CD8-positive, alpha-beta memory T cell (primary cell): ENCODE results near the gene SPINT1. TPM values are rescaled to one million over a fixed set of nuclear protein-coding genes. Genes with fewer than 3 reads are reported as not detected.

Experiments used
- CTCF ChIA-PET: fragments of 350-600 bp; sonication (Branson Sonifier 250); formaldehyde crosslinking; loops from one replicate; lab custom pipeline; 2021; ENCODE audit warnings: antibody characterized with exemption; lab: Charles Lee
- POLR2A ChIA-PET: fragments of 350-600 bp; sonication (Branson Sonifier 250); formaldehyde crosslinking; loops from one replicate; lab custom pipeline; 2021; ENCODE audit warnings: antibody characterized with exemption; lab: Charles Lee
- DNase-seq, 5 donors: peaks; one replicate each; pipeline versions ENCODE4 v3.0.0 to v3.0.0-alpha.2; 2020 to 2022; ENCODE audit warnings: mixed read lengths in 1 of 5
- H3K27ac ChIP-seq: one replicate; pipeline ENCODE4 v1.7.0; 2013; ENCODE audit warnings: low read depth, mild to moderate bottlenecking, low read length, moderate library complexity
- H3K27me3 ChIP-seq: 2 replicates; pipeline ENCODE4 v1.7.0; 2013; ENCODE audit warnings: low read length, mild to moderate bottlenecking; ENCODE audit not compliant: insufficient read depth, poor library complexity, severe bottlenecking
- H3K36me3 ChIP-seq: 2 replicates; pipeline ENCODE4 v1.7.0; 2013; ENCODE audit warnings: mild to moderate bottlenecking, low read length, moderate library complexity; ENCODE audit not compliant: insufficient read depth
- H3K4me1 ChIP-seq: 2 replicates; pipeline ENCODE4 v1.7.0; 2013; ENCODE audit warnings: mild to moderate bottlenecking, low read length, moderate library complexity; ENCODE audit not compliant: insufficient read depth
- H3K4me3 ChIP-seq: 2 replicates; pipeline ENCODE4 v1.7.0; 2013; ENCODE audit warnings: mild to moderate bottlenecking, low read length
- H3K9me3 ChIP-seq: 2 replicates; pipeline ENCODE4 v1.7.0; 2013; ENCODE audit warnings: mild to moderate bottlenecking, low read length
- H3K27ac Mint-ChIP-seq, 8 donors: one replicate each; pipeline ENCODE4 v1.8.0; 2020 to 2021; ENCODE audit warnings: mixed read lengths in 8 of 8, mild to moderate bottlenecking in 6 of 8, inconsistent platforms in 3 of 8, moderate library complexity in 3 of 8
- H3K27me3 Mint-ChIP-seq, 2 donors: one replicate each; pipeline ENCODE4 v1.8.0; 2020 to 2021; ENCODE audit warnings: mixed read lengths in 2 of 2, mild to moderate bottlenecking in 1 of 2, moderate library complexity in 1 of 2
- H3K36me3 Mint-ChIP-seq, 3 donors: one replicate each; pipeline ENCODE4 v1.8.0; 2020 to 2021; ENCODE audit warnings: mixed read lengths in 3 of 3, inconsistent platforms in 1 of 3, mild to moderate bottlenecking in 1 of 3
- H3K4me1 Mint-ChIP-seq, 3 donors: one replicate each; pipeline ENCODE4 v1.8.0; 2020 to 2021; ENCODE audit warnings: mixed read lengths in 3 of 3, inconsistent platforms in 1 of 3, mild to moderate bottlenecking in 1 of 3
- H3K4me3 Mint-ChIP-seq, 7 donors: one replicate each; pipeline ENCODE4 v1.8.0; 2020 to 2021; ENCODE audit warnings: mixed read lengths in 7 of 7, mild to moderate bottlenecking in 6 of 7, moderate library complexity in 4 of 7, inconsistent platforms in 2 of 7
- H3K9me3 Mint-ChIP-seq, 5 donors: one replicate each; pipeline ENCODE4 v1.8.0; 2020 to 2022; ENCODE audit warnings: mixed read lengths in 5 of 5, mild to moderate bottlenecking in 3 of 5, moderate library complexity in 2 of 5, inconsistent platforms in 1 of 5
- polyA plus RNA-seq: library from polyadenylated mRNA; unstranded; fragments of 300-500 nt; fragmentation: Illumina TruSeq; gene quantifications from one replicate; pipeline ENCODE4 v1.2.3, GENCODE V29; 2021
- total RNA-seq, 2 experiments: library from RNA; stranded (reverse); gene quantifications; one replicate each; pipeline ENCODE4 v1.2.3, GENCODE V29; 2021

Gene SPINT1
- total and polyA plus RNA-seq, 3 experiments from 2014 or later, result 3.1 to 7.6 (median 6.7) TPM

GRCh38 chr15:40900256-40901052 lies 56.6 kb downstream of the SPINT1 start:
- H3K36me3 Mint-ChIP-seq, result peaks cover 0 to 81% (median 6%) of the 10 kb centered on the region in 3 donors
- H3K4me3 Mint-ChIP-seq, result no peak overlapping the region
- H3K9me3 Mint-ChIP-seq, result no peaks in the 10 kb centered on the region
- peaks cover 26 to 44% (median 32%) of the 10 kb centered on the region in 3 donors for H3K4me1 Mint-ChIP-seq
- no peak overlapping the region for H3K27ac ChIP-seq
- H3K27me3 ChIP-seq, result no peaks in the 10 kb centered on the region
- H3K4me3 ChIP-seq, result no peak overlapping the region
- DNase-seq, result no peak
- ChIA-PET POLR2A (interaction anchor here (0.5 to 0.6 kb wide), 2 partner anchors 176 to 748 kb away, joined by 3 to 6 read pairs; no protein-coding TSS in a partner anchor), CTCF (interaction anchor here (1.3 to 6.2 kb wide), 5 partner anchors 10 to 285 kb away, joined by 3 to 73 read pairs (median 5); partner anchors contain the start of gene INO80)
- H3K27ac Mint-ChIP-seq, result peak overlapping the region in 2 of 8 donors; percentile 42 to 47
- no peaks in the 10 kb centered on the region for H3K27me3 Mint-ChIP-seq
- H3K9me3 ChIP-seq, result no peaks in the 10 kb centered on the region
- H3K4me1 ChIP-seq, result peaks cover 10% of the 10 kb centered on the region
- H3K36me3 ChIP-seq, result peaks cover 25% of the 10 kb centered on the region

GRCh38 chr15:40901053-40901443 lies 57.2 kb downstream of the SPINT1 start:
- no peak overlapping the region for H3K4me3 Mint-ChIP-seq
- no peaks in the 10 kb centered on the region for H3K9me3 ChIP-seq
- H3K9me3 Mint-ChIP-seq, result no peaks in the 10 kb centered on the region
- POLR2A ChIA-PET, result interaction anchor here (0.5 to 0.6 kb wide), 2 partner anchors 176 to 749 kb away, joined by 3 to 6 read pairs; no protein-coding TSS in a partner anchor
- H3K27ac Mint-ChIP-seq, result peak overlapping the region in 2 of 8 donors; percentile 33 to 42
- DNase-seq, result no peak
- H3K27ac ChIP-seq, result no peak overlapping the region
- peaks cover 10% of the 10 kb centered on the region for H3K4me1 ChIP-seq
- peaks cover 25% of the 10 kb centered on the region for H3K36me3 ChIP-seq
- no peak overlapping the region for H3K4me3 ChIP-seq
- no peaks in the 10 kb centered on the region for H3K27me3 ChIP-seq
- peaks cover 0 to 77% (median 4%) of the 10 kb centered on the region in 3 donors for H3K36me3 Mint-ChIP-seq
- CTCF ChIA-PET, result interaction anchor here (0.9 to 6.2 kb wide), 5 partner anchors 41 to 284 kb away, joined by 3 to 73 read pairs (median 3); partner anchors contain the start of gene INO80
- H3K27me3 Mint-ChIP-seq, result no peaks in the 10 kb centered on the region
- H3K4me1 Mint-ChIP-seq, result peaks cover 22 to 44% (median 27%) of the 10 kb centered on the region in 3 donors

- Mint-ChIP-seq H3K4me1 (peaks cover 8 to 50% (median 29%) of the 10 kb centered on the region in 3 donors), H3K27me3 (no peaks in the 10 kb centered on the region), H3K4me3 (peak overlapping the region in 1 of 7 donors; percentile 32), H3K27ac (peak overlapping the region in 6 of 8 donors; percentile 67 to 93 (median 82)), H3K9me3 (no peaks in the 10 kb centered on the region), H3K36me3 (peaks cover 0 to 62% (median 0%) of the 10 kb centered on the region in 3 donors)
- H3K9me3 ChIP-seq, result no peaks in the 10 kb centered on the region
- DNase-seq, result no peak
- no peaks in the 10 kb centered on the region for H3K27me3 ChIP-seq
- peaks cover 25% of the 10 kb centered on the region for H3K36me3 ChIP-seq
- no peak overlapping the region for H3K27ac ChIP-seq
- no peak overlapping the region for H3K4me3 ChIP-seq
- ChIA-PET CTCF (interaction anchor here (0.7 to 6.9 kb wide), 16 partner anchors 7 to 328 kb away, joined by 3 to 76 read pairs (median 7); partner anchors contain the start of genes CHP1, DLL4, EXD1 and VPS18), POLR2A (no interaction called here)
- H3K4me1 ChIP-seq, result peaks cover 26% of the 10 kb centered on the region
Observed at GRCh38 chr15:40902605-40903561, 59.0 kb downstream of the SPINT1 start.

- peaks cover 26% of the 10 kb centered on the region for H3K4me1 ChIP-seq
- H3K36me3 Mint-ChIP-seq, result peaks cover 0 to 48% (median 0%) of the 10 kb centered on the region in 3 donors
Observed at GRCh38 chr15:40904552-40905201, 60.8 kb downstream of the SPINT1 start.

GRCh38 chr15:40906091-40906990 lies 62.5 kb downstream of the SPINT1 start:
- peaks cover 13% of the 10 kb centered on the region for H3K36me3 ChIP-seq
- peaks cover 0 to 31% (median 0%) of the 10 kb centered on the region in 3 donors for H3K36me3 Mint-ChIP-seq
- no peaks in the 10 kb centered on the region for H3K9me3 Mint-ChIP-seq
- CTCF ChIA-PET, result interaction anchor here (0.6 to 6.9 kb wide), 25 partner anchors 9 to 386 kb away, joined by 3 to 76 read pairs (median 4); partner anchors contain the start of genes CHAC1, CHP1, DLL4 and VPS18
- no peaks in the 10 kb centered on the region for H3K27me3 ChIP-seq
- H3K27me3 Mint-ChIP-seq, result peaks cover 0 to 2% of the 10 kb centered on the region in 2 donors
- peak overlapping the region; percentile 84 for H3K4me3 ChIP-seq
- H3K27ac ChIP-seq, result peak overlapping the region; percentile 59
- H3K4me1 Mint-ChIP-seq, result peaks cover 12 to 48% (median 25%) of the 10 kb centered on the region in 3 donors
- H3K4me1 ChIP-seq, result peaks cover 26% of the 10 kb centered on the region
- H3K27ac Mint-ChIP-seq, result peak overlapping the region in 7 of 8 donors; percentile 35 to 95 (median 90)
- H3K9me3 ChIP-seq, result no peaks in the 10 kb centered on the region
- peak overlapping the region; percentile 81 to 91 (median 86) for H3K4me3 Mint-ChIP-seq
- peak; percentile 63 to 77 (median 70) for DNase-seq
- POLR2A ChIA-PET, result interaction anchor here (1.3 to 1.9 kb wide), 2 partner anchors 19 to 210 kb away, joined by 3 to 5 read pairs; partner anchors contain the start of gene INO80

More at GRCh38 chr15:40904552-40905201, 60.8 kb downstream of the SPINT1 start:
- Mint-ChIP-seq H3K4me1 (peaks cover 12 to 55% (median 27%) of the 10 kb centered on the region in 3 donors), H3K9me3 (no peaks in the 10 kb centered on the region), H3K27ac (peak overlapping the region in 5 of 8 donors; percentile 31 to 92 (median 67)), H3K4me3 (peak overlapping the region in 1 of 7 donors; percentile 21), H3K27me3 (peaks cover 0 to 2% of the 10 kb centered on the region in 2 donors)
- ChIA-PET POLR2A (interaction anchor here (0.5 to 0.6 kb wide), 2 partner anchors 103 to 210 kb away, joined by 3 read pairs; no protein-coding TSS in a partner anchor), CTCF (interaction anchor here (0.7 to 6.9 kb wide), 26 partner anchors 9 to 561 kb away, joined by 3 to 76 read pairs (median 5); partner anchors contain the start of genes CHAC1, CHP1, DLL4 and EXD1)
- Histone ChIP-seq H3K27ac (no peak overlapping the region), H3K36me3 (peaks cover 25% of the 10 kb centered on the region), H3K4me3 (no peak overlapping the region), H3K9me3 (no peaks in the 10 kb centered on the region), H3K27me3 (no peaks in the 10 kb centered on the region)
- DNase-seq, result no peak
